Psoas muscle (tissue), 8 donors: ENCODE results near the gene SON. TPM values are rescaled to one million over a fixed set of nuclear protein-coding genes. Genes with fewer than 3 reads are reported as not detected.

ENCODE experiments used
- ATAC-seq, 4 donors: fragments of 200-7000 bp; cut with Tn5 transposase; one replicate each; pipeline ENCODE4 v1.9.1; 2020; ENCODE audit warnings: moderate library complexity in 3 of 4, mild to moderate bottlenecking in 2 of 4
- DNase-seq, 2 donors: peaks; one replicate each; pipeline ENCODE4 v3.0.0-alpha.2; 2020
- H3K27ac ChIP-seq: fragments of 200-600 bp; one replicate; pipeline ENCODE4 v1.8.0; 2022
- H3K27me3 ChIP-seq, 3 donors: fragments of 200-600 bp in 1 of 3; one replicate each; pipeline versions ENCODE4 v1.6.1 to v1.8.0; 2013 to 2022; ENCODE audit warnings: low read length in 2 of 3, mild to moderate bottlenecking in 2 of 3, moderate library complexity in 1 of 3; ENCODE audit not compliant: insufficient read depth in 3 of 3
- H3K36me3 ChIP-seq, 2 donors: fragments of 200-600 bp in 1 of 2; one replicate each; pipeline versions ENCODE4 v1.6.1 to v1.8.0; 2013 to 2022; ENCODE audit warnings: low read depth in 1 of 2, mild to moderate bottlenecking in 1 of 2, moderate library complexity in 1 of 2; ENCODE audit not compliant: insufficient read depth in 1 of 2
- H3K4me1 ChIP-seq: fragments of 200-600 bp; one replicate; pipeline ENCODE4 v1.8.0; 2022
- H3K4me3 ChIP-seq: fragments of 200-600 bp; one replicate; pipeline ENCODE4 v1.8.0; 2022; ENCODE audit warnings: mild to moderate bottlenecking
- H3K9me3 ChIP-seq: fragments of 200-600 bp; one replicate; pipeline ENCODE4 v1.8.0; 2022
- WGBS, 3 donors: extraction: QIAGEN DNeasy Blood & Tissue Kit; methylation state at CpG; one replicate each; pipeline versions ENCODE4 v1.1.6 to v1.1.7; 2013; 5-methylcytosine and 5-hydroxymethylcytosine counted together
- intact Hi-C, 2 donors: fragments of 100-400 bp; cut with DNase I; formaldehyde crosslinking; loops; one replicate each; pipeline versions ENCODE4 v1.11.0 to v1.14.2; 2022
- polyA plus RNA-seq, 3 donors: library from polyadenylated mRNA; stranded (reverse); fragments of 200-250 nt; gene quantifications; one replicate each; pipeline ENCODE4 v1.2.3, GENCODE V29; 2013
- total RNA-seq, 4 donors: library from RNA; stranded (reverse); fragmentation: NEBNext Ultra II Directional in 2 of 4; extraction: Animal tissue kit (Norgen Biotek cat#: 25700) in 2 of 4; gene quantifications; one replicate each; pipeline versions ENCODE4 v1.2.1 to v1.2.4, GENCODE V29; 2021 to 2023
- TF ChIP-seq, protein P1 (sequence below): fragments of 200-600 bp; IDR thresholded peaks from one replicate; pipeline ENCODE4 v1.8.0; 2022; ENCODE audit warnings: antibody characterized with exemption
- donor health status: healthy with polysubstance abuse.
- donor health status: DM: no; HTN: no; CAD: no; lungs with moderate emphysema.
- donor health status: Bipolar disorder and iron deficiency.
- donor health status: healthy.
- donor health status: DM: yes; HTN: yes; CAD: no.
- donor health status: DM: no; HTN: no; CAD: no.
- donor health status: DM: no; HTN: no; CAD: no.
- donor health status: DM: yes; HTN: yes; CAD: no.

The SON gene
- total and polyA plus RNA-seq, 7 donors = 50.1 to 179 (median 126) TPM

DNA sequence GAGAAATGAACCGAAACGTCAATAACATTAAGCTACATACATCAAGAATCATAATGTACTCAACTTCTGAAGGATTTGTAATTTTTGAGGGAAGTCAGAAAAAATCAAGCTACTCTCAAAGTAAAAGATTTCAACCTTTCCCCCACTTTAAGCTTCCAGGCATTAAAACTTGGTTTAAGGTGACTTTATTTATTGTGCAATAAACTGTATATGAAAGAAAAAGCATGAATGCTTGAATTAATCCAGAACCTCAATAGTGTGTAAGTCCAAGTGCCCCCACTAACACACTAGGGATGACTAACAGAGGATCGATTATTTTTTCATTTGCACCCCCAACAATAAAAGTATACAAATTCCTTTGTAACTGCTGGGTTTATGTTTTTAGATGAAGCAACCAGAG, 11.8 kb upstream of the SON start:
- no peaks in the 10 kb centered on the region for H3K9me3 ChIP-seq
- no peak overlapping the region for H3K27ac ChIP-seq
- no peaks in the 10 kb centered on the region for H3K27me3 ChIP-seq
- DNase-seq (no peak), ATAC-seq (no peak)
- intact Hi-C loops = no loop called here
- H3K4me3 ChIP-seq = no peak overlapping the region
- no peaks in the 10 kb centered on the region for H3K4me1 ChIP-seq
- WGBS, 3 donors = 85 to 90% (median 88%) methylated on average over 3 of the region's 3 CpGs
- TF ChIP-seq, protein P1, sequence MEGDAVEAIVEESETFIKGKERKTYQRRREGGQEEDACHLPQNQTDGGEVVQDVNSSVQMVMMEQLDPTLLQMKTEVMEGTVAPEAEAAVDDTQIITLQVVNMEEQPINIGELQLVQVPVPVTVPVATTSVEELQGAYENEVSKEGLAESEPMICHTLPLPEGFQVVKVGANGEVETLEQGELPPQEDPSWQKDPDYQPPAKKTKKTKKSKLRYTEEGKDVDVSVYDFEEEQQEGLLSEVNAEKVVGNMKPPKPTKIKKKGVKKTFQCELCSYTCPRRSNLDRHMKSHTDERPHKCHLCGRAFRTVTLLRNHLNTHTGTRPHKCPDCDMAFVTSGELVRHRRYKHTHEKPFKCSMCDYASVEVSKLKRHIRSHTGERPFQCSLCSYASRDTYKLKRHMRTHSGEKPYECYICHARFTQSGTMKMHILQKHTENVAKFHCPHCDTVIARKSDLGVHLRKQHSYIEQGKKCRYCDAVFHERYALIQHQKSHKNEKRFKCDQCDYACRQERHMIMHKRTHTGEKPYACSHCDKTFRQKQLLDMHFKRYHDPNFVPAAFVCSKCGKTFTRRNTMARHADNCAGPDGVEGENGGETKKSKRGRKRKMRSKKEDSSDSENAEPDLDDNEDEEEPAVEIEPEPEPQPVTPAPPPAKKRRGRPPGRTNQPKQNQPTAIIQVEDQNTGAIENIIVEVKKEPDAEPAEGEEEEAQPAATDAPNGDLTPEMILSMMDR = no peak
- H3K36me3 ChIP-seq = peaks cover 12 to 100% of the 10 kb centered on the region in 2 donors

DNA sequence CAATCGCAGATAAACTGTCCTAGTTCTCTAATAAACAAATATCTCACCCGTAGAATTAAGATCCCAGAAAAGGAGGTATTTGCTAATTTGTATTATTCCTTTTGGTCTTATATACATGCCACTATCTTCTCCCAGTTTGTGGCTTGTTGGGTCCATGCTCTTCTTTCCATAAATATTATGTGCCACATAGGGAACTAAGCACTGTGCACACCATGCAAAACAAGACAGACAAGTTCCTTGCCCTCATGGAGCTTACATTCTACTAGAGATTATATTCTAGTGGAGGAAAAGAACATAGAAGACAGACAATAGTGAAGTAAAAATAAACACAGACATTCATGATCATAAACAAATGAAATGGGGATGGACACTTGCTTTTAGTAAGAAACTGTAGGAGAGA, 5.6 kb upstream of the SON start:
- no peak overlapping the region for H3K27ac ChIP-seq
- intact Hi-C loops = no loop called here
- H3K9me3 ChIP-seq = no peaks in the 10 kb centered on the region
- 93 to 96% (median 94%) methylated on average over 2 of the region's 2 CpGs for WGBS, 3 donors
- peaks cover 9 to 71% of the 10 kb centered on the region in 2 donors for H3K36me3 ChIP-seq
- TF ChIP-seq, protein P1 = no peak
- ATAC-seq (no peak), DNase-seq (no peak)
- no peaks in the 10 kb centered on the region for H3K27me3 ChIP-seq
- H3K4me1 ChIP-seq = peaks cover 11% of the 10 kb centered on the region
- no peak overlapping the region for H3K4me3 ChIP-seq

DNA sequence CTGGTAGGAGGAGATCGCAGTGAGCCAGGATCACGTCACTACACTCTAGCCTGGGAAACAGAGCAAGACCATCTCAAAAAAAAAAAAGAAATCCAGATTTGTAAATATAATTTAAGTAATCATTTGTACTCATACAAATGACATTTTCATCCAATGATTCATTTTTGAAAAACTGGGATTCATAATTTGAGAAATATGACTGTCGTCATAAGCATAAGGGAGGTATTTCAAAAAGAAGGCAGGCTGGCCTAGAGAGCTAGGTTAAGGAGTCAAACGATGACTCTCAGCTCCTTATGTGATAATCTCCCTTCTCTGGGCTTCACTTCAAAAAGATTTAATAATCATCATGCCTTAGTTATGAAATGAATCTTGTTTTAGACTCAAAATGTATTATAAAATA, 3.2 kb upstream of the SON start:
- DNase-seq (no peak), ATAC-seq (no peak)
- Histone ChIP-seq H3K4me1 (peaks cover 14% of the 10 kb centered on the region), H3K36me3 (peaks cover 4 to 47% of the 10 kb centered on the region in 2 donors), H3K9me3 (no peaks in the 10 kb centered on the region), H3K4me3 (no peak overlapping the region), H3K27me3 (no peaks in the 10 kb centered on the region), H3K27ac (no peak overlapping the region)
- TF ChIP-seq, protein P1 = no peak
- 84 to 89% (median 84%) methylated on average over 4 of the region's 4 CpGs for WGBS, 3 donors
- intact Hi-C loops = loop anchor here in 1 of 2 donors (5.0 kb wide), 2 partner anchors 48 to 68 kb away; partner anchors contain the start of gene DONSON

DNA sequence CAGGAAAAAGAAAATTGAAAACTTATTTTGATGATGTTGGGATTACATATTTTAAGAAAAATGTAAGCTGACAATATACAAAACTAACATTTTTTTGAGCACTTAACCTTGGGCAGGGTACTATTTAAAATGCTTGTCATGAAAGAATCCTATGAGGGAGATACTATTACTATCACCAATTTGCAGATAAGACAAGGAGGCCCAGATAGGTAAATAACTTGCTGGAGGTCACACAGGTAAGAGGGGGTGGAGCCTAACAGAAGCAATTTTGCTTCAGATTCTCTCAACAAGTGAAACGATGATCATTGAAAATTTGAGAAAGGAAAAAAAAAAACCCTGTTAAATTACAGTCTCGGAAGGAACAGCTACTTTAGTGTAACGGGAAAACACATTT, 2.1 kb upstream of the SON start:
- H3K9me3 ChIP-seq = no peaks in the 10 kb centered on the region
- peak overlapping the region; percentile 99 for H3K27ac ChIP-seq
- TF ChIP-seq, protein P1 = no peak
- H3K36me3 ChIP-seq = peaks cover 4 to 36% of the 10 kb centered on the region in 2 donors
- ATAC-seq (no peak), DNase-seq (no peak)
- intact Hi-C loops = loop anchor here in 1 of 2 donors (5.0 kb wide), 2 partner anchors 47 to 67 kb away; partner anchors contain the start of gene DONSON
- H3K4me1 ChIP-seq = peaks cover 25% of the 10 kb centered on the region
- peak overlapping the region; percentile 84 for H3K4me3 ChIP-seq
- no peaks in the 10 kb centered on the region for H3K27me3 ChIP-seq
- 70 to 86% (median 76%) methylated on average over 3 of the region's 3 CpGs for WGBS, 3 donors
